NB4 (cell line): Measurements from ENCODE around the gene SDR42E2.

Experiments used
- MYC ChIP-seq: IDR thresholded peaks from 2 replicates; pipeline ENCODE4 v1.6.1; 2011; ENCODE audit warnings: low read depth, low read length
- POLR2A ChIP-seq: IDR thresholded peaks from 2 replicates; pipeline ENCODE4 v1.6.1; 2011; ENCODE audit warnings: mild to moderate bottlenecking; ENCODE audit not compliant: insufficient read length; ENCODE audit errors: extremely low read depth
- TF ChIP-seq, protein P1 (sequence below): IDR thresholded peaks from one replicate; pipeline ENCODE4 v1.5.1; 2012; ENCODE audit warnings: low read depth, low read length
- TF ChIP-seq, protein P2 (sequence below): IDR thresholded peaks from 2 replicates; pipeline ENCODE4 v1.6.1; 2011; ENCODE audit warnings: low read depth, low read length

DNA sequence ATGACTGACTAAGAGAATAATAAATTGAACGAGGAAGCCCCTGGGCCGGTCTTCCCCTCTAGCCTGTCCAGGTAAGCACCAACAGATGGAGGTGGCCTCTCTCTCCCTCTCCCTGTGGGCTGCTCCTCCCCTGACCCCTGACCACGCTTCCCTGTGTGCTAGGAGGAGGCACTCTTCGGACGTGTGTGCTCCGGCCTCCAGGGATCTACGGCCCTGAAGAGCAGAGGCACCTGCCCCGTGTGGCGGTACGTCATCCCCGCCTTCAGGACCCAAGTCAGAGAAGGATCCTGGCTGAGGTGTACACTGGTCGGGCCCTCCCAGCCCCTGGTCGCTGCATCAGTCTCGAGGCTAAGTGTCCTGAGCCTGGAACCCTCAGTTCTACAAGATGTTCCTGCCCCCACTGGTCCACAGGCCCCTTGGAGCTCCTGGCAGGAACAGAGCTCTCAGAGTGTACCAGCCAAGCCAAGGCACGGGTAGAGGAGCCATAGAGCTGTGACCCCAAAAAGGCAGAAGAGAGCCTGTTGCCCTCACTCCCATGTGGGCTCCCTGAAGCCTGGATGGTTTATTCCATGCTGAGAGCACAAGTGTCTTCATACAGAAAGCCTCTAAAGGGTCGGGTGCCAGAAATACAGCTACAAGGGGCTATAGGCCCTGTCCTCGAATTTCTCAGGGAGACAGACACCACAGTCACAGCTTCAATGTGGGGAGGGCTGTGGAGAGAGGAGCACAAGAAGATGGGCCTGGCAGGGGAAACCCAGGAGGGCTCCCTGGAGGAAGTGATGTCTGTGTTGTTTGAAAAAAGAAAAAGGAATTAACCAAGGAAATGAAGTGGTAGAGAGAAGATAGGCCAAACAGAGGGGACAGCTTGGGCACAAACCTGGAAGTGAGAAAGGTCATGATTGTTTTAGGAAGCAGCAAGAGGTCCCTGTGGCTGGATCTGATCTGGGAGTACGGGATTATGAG lies 15.9 kb downstream of the SDR42E2 start:
- TF ChIP-seq POLR2A (no peak), MYC (no peak)
- TF ChIP-seq, protein P1, sequence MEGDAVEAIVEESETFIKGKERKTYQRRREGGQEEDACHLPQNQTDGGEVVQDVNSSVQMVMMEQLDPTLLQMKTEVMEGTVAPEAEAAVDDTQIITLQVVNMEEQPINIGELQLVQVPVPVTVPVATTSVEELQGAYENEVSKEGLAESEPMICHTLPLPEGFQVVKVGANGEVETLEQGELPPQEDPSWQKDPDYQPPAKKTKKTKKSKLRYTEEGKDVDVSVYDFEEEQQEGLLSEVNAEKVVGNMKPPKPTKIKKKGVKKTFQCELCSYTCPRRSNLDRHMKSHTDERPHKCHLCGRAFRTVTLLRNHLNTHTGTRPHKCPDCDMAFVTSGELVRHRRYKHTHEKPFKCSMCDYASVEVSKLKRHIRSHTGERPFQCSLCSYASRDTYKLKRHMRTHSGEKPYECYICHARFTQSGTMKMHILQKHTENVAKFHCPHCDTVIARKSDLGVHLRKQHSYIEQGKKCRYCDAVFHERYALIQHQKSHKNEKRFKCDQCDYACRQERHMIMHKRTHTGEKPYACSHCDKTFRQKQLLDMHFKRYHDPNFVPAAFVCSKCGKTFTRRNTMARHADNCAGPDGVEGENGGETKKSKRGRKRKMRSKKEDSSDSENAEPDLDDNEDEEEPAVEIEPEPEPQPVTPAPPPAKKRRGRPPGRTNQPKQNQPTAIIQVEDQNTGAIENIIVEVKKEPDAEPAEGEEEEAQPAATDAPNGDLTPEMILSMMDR = no peak
- TF ChIP-seq, protein P2, sequence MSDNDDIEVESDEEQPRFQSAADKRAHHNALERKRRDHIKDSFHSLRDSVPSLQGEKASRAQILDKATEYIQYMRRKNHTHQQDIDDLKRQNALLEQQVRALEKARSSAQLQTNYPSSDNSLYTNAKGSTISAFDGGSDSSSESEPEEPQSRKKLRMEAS = no peak
